ENCODE measurements around the gene INAFM2. TPM values are rescaled to one million over a fixed set of nuclear protein-coding genes. Genes with fewer than 3 reads are reported as not detected.

The INAFM2 gene
- polyA plus RNA-seq, 2 of the 4 experiments (the other 2 are of a cell fraction) = 2.8 to 3.8 TPM

DNA sequence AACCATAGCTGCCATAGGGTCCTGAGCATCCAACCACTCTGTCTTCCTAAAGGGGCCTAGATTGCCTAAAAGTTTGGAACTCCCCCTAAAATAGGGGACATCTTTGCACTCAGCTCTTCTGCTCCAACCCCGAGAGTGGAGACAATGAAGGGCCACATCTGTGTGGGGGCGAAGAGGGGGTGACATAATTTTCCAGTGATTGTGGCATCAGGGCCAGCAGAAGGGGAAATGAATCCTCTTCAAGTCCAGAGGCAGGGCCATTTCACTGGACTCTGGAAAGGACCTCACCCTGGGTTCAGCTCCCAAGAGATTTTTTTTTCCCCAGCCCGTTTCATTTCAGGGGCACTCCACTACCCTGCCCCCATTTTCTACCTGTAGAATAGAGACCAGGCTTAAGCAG, 36.0 kb upstream of the INAFM2 start:
- Histone ChIP-seq H3K4me3 (no peak overlapping the region), H3K4me2 (peak overlapping the region; percentile 30; the same call in 1 of the 3 replicates), H3K4me1 (peaks cover 15% of the 10 kb centered on the region; the same call in 2 of the 3 replicates), H3K27ac (no peak overlapping the region), H3K9me3 (no peaks in the 10 kb centered on the region)
- TF ChIP-seq EHF (CRISPR knock-in tag; IDR thresholded peaks at IDR 0.05) = no peak
- no peak for TF ChIP-seq SMC3 (IDR thresholded peaks at IDR 0.05)
- no peak for TF ChIP-seq FOXS1 (CRISPR knock-in tag; IDR thresholded peaks at IDR 0.05)
- TF ChIP-seq, protein P1, sequence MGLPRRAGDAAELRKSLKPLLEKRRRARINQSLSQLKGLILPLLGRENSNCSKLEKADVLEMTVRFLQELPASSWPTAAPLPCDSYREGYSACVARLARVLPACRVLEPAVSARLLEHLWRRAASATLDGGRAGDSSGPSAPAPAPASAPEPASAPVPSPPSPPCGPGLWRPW (IDR thresholded peaks at IDR 0.05) = no peak
- TF ChIP-seq RAD21 (conservative IDR thresholded peaks at IDR 0.05 in 1 of 2, IDR thresholded peaks at IDR 0.05 in 1 of 2) = no peak
- TF ChIP-seq ZSCAN20 (CRISPR knock-in tag; IDR thresholded peaks at IDR 0.05) = no peak
- TF ChIP-seq, protein P2, sequence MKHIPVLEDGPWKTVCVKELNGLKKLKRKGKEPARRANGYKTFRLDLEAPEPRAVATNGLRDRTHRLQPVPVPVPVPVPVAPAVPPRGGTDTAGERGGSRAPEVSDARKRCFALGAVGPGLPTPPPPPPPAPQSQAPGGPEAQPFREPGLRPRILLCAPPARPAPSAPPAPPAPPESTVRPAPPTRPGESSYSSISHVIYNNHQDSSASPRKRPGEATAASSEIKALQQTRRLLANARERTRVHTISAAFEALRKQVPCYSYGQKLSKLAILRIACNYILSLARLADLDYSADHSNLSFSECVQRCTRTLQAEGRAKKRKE (CRISPR knock-in tag; IDR thresholded peaks at IDR 0.05; ENCODE audit: low read depth) = no peak
- TF ChIP-seq JUNB (IDR thresholded peaks at IDR 0.05) = no peak
- ATAC-seq = no peak
- CTCF ChIA-PET = interaction anchor here (0.9 to 7.2 kb wide), 7 partner anchors 14 to 70 kb away, joined by 3 to 55 read pairs (median 7); partner anchors contain the start of gene PLCB2
- DNase-seq (ENCODE audit: low read depth in 1 of 2, low spot score in 1 of 2) = no peak
- WGBS (ENCODE audit: missing lambda C conversion rate) = 82% methylated on average over 3 of the region's 3 CpGs
- POLR2A ChIA-PET = no interaction called here
- FAIRE-seq = no peak

DNA sequence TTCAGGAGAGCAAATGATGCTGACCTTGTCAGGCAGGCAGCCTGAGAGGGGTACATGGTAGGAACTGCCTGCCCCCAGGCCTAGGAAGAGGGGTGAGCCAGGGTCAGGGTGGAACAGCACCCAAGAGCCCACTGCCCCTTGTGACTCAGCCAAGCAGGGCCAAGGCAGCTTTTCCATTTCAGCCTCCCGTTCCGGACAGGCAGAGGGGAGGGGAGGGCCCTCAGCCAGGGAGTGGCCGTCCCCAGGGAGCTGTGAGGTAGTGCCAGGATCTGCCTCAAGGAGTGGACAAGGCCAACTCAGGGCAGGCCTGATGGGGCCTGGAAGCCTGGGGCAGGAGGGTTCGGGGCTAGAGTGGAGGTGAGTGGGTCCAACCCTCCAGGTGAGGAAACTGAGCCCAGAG, 35.5 kb upstream of the INAFM2 start:
- POLR2A ChIA-PET = no interaction called here

More for the DNA sequence above, 35.5 kb upstream of the INAFM2 start:
- ATAC-seq = peak; percentile 45 to 60; a peak in 4 of 6 replicates
- peak; percentile 31 to 42 for DNase-seq (ENCODE audit: low read depth in 1 of 2, low spot score in 1 of 2)
- TF ChIP-seq BHLHE40 (IDR thresholded peaks at IDR 0.05; ENCODE audit: low read depth, low read length) = no peak
- TF ChIP-seq JUNB (IDR thresholded peaks at IDR 0.05) = no peak
- TF ChIP-seq, protein P3, sequence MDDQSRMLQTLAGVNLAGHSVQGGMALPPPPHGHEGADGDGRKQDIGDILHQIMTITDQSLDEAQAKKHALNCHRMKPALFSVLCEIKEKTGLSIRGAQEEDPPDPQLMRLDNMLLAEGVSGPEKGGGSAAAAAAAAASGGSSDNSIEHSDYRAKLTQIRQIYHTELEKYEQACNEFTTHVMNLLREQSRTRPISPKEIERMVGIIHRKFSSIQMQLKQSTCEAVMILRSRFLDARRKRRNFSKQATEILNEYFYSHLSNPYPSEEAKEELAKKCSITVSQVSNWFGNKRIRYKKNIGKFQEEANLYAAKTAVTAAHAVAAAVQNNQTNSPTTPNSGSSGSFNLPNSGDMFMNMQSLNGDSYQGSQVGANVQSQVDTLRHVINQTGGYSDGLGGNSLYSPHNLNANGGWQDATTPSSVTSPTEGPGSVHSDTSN (IDR thresholded peaks at IDR 0.05) = no peak
- TF ChIP-seq, protein P4, sequence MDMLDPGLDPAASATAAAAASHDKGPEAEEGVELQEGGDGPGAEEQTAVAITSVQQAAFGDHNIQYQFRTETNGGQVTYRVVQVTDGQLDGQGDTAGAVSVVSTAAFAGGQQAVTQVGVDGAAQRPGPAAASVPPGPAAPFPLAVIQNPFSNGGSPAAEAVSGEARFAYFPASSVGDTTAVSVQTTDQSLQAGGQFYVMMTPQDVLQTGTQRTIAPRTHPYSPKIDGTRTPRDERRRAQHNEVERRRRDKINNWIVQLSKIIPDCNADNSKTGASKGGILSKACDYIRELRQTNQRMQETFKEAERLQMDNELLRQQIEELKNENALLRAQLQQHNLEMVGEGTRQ (IDR thresholded peaks at IDR 0.05) = no peak
- TF ChIP-seq RFX5 (IDR thresholded peaks at IDR 0.05) = no peak
- no peak for TF ChIP-seq KDM1A (IDR thresholded peaks at IDR 0.05; ENCODE audit: low read depth)
- TF ChIP-seq ZSCAN20 (CRISPR knock-in tag; IDR thresholded peaks at IDR 0.05) = no peak
- TF ChIP-seq, protein P5, sequence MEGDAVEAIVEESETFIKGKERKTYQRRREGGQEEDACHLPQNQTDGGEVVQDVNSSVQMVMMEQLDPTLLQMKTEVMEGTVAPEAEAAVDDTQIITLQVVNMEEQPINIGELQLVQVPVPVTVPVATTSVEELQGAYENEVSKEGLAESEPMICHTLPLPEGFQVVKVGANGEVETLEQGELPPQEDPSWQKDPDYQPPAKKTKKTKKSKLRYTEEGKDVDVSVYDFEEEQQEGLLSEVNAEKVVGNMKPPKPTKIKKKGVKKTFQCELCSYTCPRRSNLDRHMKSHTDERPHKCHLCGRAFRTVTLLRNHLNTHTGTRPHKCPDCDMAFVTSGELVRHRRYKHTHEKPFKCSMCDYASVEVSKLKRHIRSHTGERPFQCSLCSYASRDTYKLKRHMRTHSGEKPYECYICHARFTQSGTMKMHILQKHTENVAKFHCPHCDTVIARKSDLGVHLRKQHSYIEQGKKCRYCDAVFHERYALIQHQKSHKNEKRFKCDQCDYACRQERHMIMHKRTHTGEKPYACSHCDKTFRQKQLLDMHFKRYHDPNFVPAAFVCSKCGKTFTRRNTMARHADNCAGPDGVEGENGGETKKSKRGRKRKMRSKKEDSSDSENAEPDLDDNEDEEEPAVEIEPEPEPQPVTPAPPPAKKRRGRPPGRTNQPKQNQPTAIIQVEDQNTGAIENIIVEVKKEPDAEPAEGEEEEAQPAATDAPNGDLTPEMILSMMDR (IDR thresholded peaks at IDR 0.05) = no peak
- TF ChIP-seq RARB (CRISPR knock-in tag; IDR thresholded peaks at IDR 0.05) = no peak
- TF ChIP-seq ESRRA (IDR thresholded peaks at IDR 0.05; ENCODE audit: borderline replicate concordance, low read length) = no peak
- TF ChIP-seq NR3C1 (IDR thresholded peaks at IDR 0.05) = no peak
- TF ChIP-seq PHF8 (IDR thresholded peaks at IDR 0.05; ENCODE audit: borderline replicate concordance, low read depth) = no peak
- TF ChIP-seq HOXB5 (CRISPR knock-in tag; IDR thresholded peaks at IDR 0.05) = no peak
- no peak for TF ChIP-seq KDM5A (IDR thresholded peaks at IDR 0.05)
- TF ChIP-seq MAFK (IDR thresholded peaks at IDR 0.05; ENCODE audit: partially characterized antibody) = no peak
- FAIRE-seq = no peak
- WGBS (ENCODE audit: missing lambda C conversion rate) = 83% methylated on average over 1 of the region's 4 CpGs
- Histone ChIP-seq H3K4me2 (peak overlapping the region; percentile 30; the same call in 1 of the 3 replicates), H3K4me1 (peaks cover 15% of the 10 kb centered on the region; the same call in 2 of the 3 replicates), H3K9me3 (no peaks in the 10 kb centered on the region), H3K4me3 (no peak overlapping the region), H3K27ac (0 out of 6 replicates have a peak overlapping the region, but pooled peaks of 1 of the 2 experiments have one; percentile 9)
- CTCF ChIA-PET = interaction anchor here (0.8 to 7.2 kb wide), 11 partner anchors 8 to 134 kb away, joined by 3 to 55 read pairs (median 6); partner anchors contain the start of gene PLCB2
